GM18507 (cell line): ENCODE data around the gene BCR.
"Not testable (repeated sequence)": the region's sequence is repeated elsewhere in the genome, so short reads cannot be mapped to it uniquely, and the experiment has no call there.

Experiments used
- DNase-seq: peaks from one replicate; pipeline ENCODE4 v3.0.0; 2011; ENCODE audit warnings: low read depth; ENCODE audit not compliant: insufficient read length; ENCODE audit errors: extremely low spot score
- FAIRE-seq: peaks from 2 replicates; lab custom pipeline; 2011; peaks lifted over from hg19 to GRCh38; lab: Jason Lieb, UNC

The BCR gene

DNA sequence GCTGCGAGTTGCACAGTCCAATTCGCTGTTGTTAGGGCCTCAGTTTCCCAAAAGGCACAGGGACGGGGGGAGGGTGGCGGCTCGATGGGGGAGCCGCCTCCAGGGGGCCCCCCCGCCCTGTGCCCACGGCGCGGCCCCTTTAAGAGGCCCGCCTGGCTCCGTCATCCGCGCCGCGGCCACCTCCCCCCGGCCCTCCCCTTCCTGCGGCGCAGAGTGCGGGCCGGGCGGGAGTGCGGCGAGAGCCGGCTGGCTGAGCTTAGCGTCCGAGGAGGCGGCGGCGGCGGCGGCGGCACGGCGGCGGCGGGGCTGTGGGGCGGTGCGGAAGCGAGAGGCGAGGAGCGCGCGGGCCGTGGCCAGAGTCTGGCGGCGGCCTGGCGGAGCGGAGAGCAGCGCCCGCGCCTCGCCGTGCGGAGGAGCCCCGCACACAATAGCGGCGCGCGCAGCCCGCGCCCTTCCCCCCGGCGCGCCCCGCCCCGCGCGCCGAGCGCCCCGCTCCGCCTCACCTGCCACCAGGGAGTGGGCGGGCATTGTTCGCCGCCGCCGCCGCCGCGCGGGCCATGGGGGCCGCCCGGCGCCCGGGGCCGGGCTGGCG, at the start of gene BCR:
Gene BCR, plus strand, starts transcription at position 209 of the 592 bp plus-strand sequence. CDS start 452 bp downstream, outside the sequence.
- no peak for FAIRE-seq

DNA sequence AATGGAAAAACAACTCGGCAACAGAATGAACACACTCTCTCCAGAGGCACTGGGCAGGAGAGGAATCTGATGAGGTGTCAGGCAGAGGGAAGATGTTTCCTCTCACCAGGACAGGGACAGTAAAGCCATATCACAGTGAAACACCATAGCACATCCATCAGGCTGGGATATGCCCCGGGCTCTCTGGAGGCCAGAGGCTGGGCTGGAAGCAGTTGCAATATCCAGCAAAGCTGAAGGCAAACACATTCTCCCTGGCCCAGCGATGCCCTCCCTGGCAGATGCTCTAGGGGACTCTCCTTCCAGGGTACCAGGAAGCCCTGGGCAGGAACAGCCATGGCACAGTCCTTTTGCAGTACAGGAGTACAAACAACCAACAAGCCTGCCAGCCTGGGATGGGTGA, 49.6 kb upstream of the BCR start:
- FAIRE-seq (no peak), DNase-seq (no peak)

More for the DNA sequence above, at the start of gene BCR:
- DNase-seq: peak; percentile 65

- no peak for DNase-seq
- FAIRE-seq: no peak
These were observed 48.4 kb upstream of the BCR start for GRCh38 chr22:23131931-23132330.

- DNase-seq: no peak
- no peak for FAIRE-seq
These were observed 47.8 kb upstream of the BCR start for GRCh38 chr22:23132376-23133091.

GRCh38 chr22:23133922-23134321, 46.4 kb upstream of the BCR start:
- no peak for DNase-seq
- no peak for FAIRE-seq

DNA sequence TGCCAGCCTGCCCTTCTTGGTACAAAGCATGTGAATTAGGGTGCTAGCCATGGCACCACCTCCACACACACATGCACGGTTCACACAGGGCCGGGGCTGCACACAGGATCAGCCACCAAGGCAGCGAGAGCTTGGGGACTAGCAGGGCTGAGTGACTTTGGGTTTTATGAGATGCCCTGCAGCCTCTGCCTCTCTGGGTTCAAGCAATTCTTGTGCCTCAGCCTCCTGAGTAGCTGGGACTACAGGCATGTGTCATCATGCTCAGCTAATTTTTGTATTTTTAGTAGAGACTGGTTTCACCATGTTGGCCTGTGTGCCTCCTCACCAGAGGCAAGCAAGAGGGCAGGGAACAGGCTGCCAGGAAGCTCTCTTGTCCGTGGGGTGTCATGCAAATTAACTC, 43.3 kb upstream of the BCR start:
- not testable (repeated sequence) for FAIRE-seq, DNase-seq

- FAIRE-seq: no peak
- DNase-seq: no peak
These were observed 42.8 kb upstream of the BCR start for GRCh38 chr22:23137468-23137867.

DNA sequence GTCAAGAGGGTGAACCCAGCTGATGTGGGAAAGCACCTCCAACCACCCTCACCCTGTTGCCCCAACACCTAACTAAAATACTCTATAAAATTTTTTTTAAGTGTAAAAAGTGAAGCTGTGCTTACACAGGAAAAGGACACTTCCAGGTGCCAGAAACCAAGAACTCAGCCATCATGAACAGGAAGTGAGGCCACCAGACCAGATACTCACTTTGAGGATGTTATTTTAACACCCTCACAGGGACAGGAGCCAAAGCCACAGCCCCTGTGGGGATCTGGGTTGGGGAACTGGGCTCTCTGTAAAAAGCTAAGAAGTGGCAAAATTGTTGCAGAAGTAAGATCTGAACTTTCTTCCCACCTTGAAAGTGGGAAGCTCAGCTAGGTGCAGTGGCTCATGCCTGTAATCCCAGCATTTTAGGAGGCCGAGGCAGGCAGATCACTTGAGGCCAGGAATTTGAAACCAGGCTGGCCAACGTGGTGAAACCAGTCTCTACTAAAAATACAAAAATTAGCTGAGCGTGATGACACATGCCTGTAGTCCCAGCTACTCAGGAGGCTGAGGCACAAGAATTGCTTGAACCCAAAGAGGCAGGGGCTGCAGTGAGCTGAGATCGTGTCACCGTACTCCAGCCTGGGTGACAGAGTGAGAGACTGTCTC, 42.3 kb upstream of the BCR start:
- FAIRE-seq (peak; percentile 91), DNase-seq (peak; percentile 45)

GRCh38 chr22:23138584-23139435, 41.5 kb upstream of the BCR start:
- FAIRE-seq (no peak), DNase-seq (no peak)

DNA sequence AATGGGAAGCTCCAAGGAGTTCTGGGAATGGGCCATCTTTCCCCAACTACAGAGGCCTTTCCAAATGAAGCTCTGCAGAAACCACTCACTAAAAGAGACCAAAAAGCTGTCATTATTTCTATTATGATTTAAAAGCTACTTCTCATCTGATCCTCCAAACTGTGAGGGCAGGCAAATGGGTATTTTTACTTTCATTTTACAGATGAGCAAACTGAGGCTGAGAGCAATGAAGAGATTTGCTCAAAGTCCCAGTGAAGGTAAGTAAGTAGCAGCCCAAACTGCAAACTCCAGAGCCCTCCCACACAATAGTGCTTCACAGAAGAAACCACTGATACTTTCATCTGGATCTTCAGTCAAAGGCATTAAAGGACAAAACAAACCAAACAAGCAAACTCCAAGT, 39.9 kb upstream of the BCR start:
- FAIRE-seq (peak; percentile 68), DNase-seq (no peak)

DNA sequence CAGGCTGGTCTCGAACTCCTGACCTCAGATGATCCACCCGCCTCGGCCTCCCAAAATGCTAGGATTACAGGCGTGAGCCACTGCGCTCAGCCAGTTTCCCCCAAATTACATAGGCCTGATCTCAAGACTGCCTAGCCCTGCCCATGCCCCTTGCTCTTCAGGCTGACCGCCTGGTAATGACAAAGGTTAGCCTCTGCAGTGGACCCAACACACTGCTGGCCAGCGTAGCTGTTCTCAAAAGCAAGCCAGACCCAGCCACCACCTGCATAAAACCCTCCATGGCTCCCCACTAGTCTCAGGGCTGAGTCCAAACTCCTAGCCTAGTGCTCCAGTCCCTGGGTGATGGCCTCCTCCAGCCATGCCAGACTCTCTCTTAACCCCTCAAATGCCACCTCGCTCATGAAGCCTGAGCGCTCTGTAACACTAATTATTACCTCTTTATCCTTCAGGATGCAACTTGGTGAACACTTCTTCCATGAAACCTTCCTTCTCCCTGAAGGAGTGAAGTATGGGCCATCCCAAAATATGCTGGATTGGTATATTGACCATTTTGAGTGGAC, 37.7 kb upstream of the BCR start:
- FAIRE-seq: no peak
- no peak for DNase-seq

DNA sequence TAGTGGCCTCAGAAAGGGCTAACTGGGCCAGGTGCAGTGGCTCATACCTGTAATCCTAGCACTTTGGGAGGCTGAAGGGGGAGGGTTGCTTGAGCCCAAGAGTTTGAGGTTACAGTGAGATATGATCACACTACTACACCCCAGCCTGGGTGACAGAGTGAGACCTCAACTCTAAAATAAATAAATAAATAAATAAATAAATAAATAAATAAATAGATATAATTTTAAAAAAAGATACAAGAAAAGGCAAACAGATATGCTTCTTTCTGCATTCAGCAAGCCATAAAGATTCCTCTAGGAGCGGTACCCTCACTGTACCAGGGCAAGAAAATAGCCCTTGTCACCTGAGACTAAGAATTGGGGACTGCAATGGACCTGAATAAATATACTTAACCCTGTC, 37.2 kb upstream of the BCR start:
- DNase-seq: no peak
- FAIRE-seq: no peak

DNA sequence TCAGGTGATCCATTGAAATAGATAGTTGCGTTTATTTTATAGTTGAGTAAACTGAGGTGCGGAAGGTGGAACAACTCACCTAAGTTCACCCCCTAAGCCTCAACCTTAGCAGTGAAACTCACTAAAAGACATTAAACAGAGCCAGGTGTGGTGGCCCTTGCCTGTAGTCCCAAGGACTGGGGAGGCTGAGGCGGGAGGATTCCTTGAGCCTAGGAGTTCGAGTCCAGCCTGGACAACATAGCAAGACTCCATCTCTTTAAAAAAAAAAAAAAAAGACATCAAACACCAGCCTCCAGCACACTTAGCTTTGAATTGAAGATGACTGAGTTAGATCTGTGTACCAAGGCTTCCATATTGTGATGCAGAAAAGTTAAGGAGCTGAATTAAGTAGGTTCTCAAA, 35.9 kb upstream of the BCR start:
- DNase-seq: no peak

GRCh38 chr22:23144932-23145877, 35.1 kb upstream of the BCR start, which contains the start of gene RAB36:
TSS of gene RAB36 (plus strand) at chr22:23145477. CDS start at chr22:23146617, 1,140 bp downstream.
- FAIRE-seq (peak; percentile 76), DNase-seq (peak; percentile 57)

More for the DNA sequence above, 35.9 kb upstream of the BCR start:
- no peak for FAIRE-seq

GRCh38 chr22:23145878-23146470, 34.3 kb upstream of the BCR start:
- FAIRE-seq (peak; percentile 52), DNase-seq (no peak)

DNA sequence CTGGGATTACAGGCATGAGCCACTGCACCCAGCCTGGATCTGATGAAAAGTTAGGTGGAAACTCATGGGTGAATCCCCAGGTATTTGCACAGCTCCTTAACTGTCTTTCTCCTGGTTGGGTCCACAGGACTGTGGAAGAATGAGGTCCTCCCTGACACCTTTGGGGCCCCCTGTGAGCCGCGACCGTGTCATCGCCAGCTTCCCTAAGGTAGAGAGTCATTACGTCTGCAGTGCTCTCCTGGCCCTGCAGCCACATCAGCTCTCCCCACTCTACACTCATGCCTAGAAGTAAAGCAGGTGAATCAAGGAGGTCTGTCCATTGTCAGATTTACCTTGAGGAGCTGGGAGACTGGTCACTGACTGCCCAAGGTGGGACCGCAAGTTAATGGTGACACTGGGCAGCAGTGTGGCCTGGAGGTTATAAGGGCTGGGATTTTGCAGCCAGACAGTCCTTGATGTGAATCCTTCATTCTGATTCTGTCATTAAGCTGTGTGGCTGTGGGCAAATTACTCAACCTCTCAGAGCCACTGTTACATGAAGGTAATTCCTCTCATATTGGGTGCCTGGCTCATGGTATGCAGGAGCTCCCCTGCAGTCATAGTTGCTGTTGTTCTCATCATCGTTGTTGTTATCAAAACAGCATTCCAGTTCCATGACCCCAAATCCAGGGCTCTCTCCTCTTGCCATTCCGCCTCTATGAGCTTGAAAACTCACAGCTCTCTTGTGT, 33.7 kb upstream of the BCR start:
- no peak for FAIRE-seq
- no peak for DNase-seq

DNA sequence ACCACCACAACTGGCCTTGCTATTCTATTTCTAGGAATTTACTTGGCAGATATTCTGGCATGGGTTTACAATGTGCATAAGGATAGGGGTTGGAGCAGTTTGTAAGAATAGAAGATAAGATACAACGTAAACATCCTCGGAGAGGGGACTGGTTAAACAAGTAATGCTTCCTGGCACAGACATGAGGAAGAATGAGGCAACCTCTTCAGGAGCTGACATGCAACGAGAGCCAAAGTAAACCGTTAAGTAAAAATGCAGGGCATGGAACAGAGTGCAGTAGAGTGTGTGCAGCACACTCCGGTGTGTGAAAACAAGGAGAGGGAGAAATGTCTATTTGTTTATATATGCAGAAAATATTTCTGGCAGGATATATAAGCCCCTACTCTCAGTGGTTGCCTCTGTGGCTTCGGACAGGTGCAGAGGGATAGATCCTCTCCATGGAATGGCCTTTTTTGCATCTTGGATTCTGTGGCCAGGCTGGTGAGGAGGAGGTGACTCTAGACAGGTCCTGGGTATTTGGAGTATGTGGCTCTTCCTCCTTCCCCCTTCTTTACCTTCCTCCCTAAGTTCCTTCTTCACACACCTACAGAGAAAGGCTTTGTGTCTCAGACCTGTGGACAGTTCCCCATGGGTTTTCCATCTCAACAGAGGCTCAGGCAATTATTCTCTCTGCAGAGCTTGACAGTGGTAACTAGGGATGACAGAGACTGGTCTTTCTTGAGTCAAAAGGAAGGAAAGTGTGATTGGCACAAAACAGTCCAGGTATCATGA, 32.5 kb upstream of the BCR start:
- DNase-seq: no peak
- FAIRE-seq: no peak
